ENCODE data around the gene TBC1D3L. TPM values are rescaled to one million over a fixed set of nuclear protein-coding genes. Genes with fewer than 3 reads are reported as not detected.

The TBC1D3L gene
- 2.4 TPM in 1 of 2 replicates, not detected in the other for total RNA-seq

GRCh38 chr17:37988960-37989359 is at the start of gene TBC1D3L:
TBC1D3L (minus strand) TSS chr17:37989060; CDS start chr17:37987520, 1,540 bp downstream.

GRCh38 chr17:38003676-38004075 is 14.8 kb upstream of the TBC1D3L start, which contains the start of gene TBC1D3D:
TBC1D3D (plus strand) TSS chr17:38003976; CDS start chr17:38005561, 1,585 bp downstream.

Other genes with a start within 250 kb of the TBC1D3L start
- not detected in 2 replicates for gene HNF1B, start 244.0 kb downstream of the TBC1D3L start, total RNA-seq
- not detected in 2 replicates for gene TBC1D3K, start 64.6 kb downstream of the TBC1D3L start, total RNA-seq
- 0.09 and 0.11 TPM in 2 replicates for gene TBC1D3D, start 14.9 kb upstream of the TBC1D3L start, total RNA-seq
- gene TBC1D3C, start 79.6 kb upstream of the TBC1D3L start, total RNA-seq: 0.87 TPM in 1 of 2 replicates, not detected in the other
- 1.4 TPM in 1 of 2 replicates, not detected in the other for gene TBC1D3E, start 138.9 kb upstream of the TBC1D3L start, total RNA-seq
- not detected in 2 replicates for gene TBC1D3, start 203.5 kb upstream of the TBC1D3L start, total RNA-seq